Measurements from ENCODE around the gene DLX1.

DNA sequence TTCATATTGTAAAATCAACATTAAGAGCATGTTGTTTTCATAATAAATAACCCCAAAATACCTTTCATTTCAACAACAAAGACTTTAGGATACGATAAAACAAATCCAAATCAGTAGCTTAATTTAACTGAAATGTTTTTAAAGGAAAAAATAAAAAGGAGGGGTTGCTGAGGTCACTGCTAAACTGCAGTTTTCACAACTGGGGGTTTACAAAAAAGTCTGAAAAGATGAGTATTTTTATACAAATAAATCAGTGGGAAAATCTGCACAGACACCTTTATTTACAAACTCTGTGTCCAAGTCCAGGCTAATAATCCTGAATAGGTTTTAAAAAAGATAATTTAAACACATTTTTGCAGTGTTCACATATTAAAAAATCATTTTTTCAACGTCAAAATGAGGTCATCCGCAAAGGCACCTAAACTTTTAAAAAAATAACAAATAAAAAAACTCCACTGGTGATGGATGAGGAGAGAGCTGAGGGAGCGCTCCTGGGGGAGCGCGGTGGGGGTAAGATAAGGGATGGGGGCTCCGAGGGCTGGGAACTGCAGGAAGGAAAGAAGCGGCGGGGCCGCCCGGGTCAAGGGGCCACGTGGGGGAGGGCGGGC, 14.3 kb downstream of the DLX1 start:
- TF ChIP-seq, protein P1, sequence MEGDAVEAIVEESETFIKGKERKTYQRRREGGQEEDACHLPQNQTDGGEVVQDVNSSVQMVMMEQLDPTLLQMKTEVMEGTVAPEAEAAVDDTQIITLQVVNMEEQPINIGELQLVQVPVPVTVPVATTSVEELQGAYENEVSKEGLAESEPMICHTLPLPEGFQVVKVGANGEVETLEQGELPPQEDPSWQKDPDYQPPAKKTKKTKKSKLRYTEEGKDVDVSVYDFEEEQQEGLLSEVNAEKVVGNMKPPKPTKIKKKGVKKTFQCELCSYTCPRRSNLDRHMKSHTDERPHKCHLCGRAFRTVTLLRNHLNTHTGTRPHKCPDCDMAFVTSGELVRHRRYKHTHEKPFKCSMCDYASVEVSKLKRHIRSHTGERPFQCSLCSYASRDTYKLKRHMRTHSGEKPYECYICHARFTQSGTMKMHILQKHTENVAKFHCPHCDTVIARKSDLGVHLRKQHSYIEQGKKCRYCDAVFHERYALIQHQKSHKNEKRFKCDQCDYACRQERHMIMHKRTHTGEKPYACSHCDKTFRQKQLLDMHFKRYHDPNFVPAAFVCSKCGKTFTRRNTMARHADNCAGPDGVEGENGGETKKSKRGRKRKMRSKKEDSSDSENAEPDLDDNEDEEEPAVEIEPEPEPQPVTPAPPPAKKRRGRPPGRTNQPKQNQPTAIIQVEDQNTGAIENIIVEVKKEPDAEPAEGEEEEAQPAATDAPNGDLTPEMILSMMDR (IDR thresholded peaks at IDR 0.05) = no peak
- TF ChIP-seq ZFX (IDR thresholded peaks at IDR 0.05; ENCODE audit: borderline replicate concordance) = no peak

Data from 22Rv1 (cell line).